Measurements from ENCODE around the gene KCNG4. TPM values are rescaled to one million over a fixed set of nuclear protein-coding genes. Genes with fewer than 3 reads are reported as not detected.

The KCNG4 gene
- total and polyA plus RNA-seq, 2 of the 8 experiments (the other 6 are each of a cell fraction or from before 2014, with no cell fraction given): not detected

GRCh38 chr16:84283314-84284153 is 43.7 kb upstream of the KCNG4 start:
- FAIRE-seq: no peak
- H3K9me3 ChIP-seq (ENCODE audit: insufficient read depth in 2 of 2, low read depth in 1 of 2, low read length in 1 of 2): no peaks in the 10 kb centered on the region
- peak overlapping the region; percentile 98; the same call in 1 of the 2 replicates for H2BK20ac ChIP-seq (ENCODE audit: low read length)
- peak overlapping the region; percentile 92 for H4K91ac ChIP-seq (replicated peaks; ENCODE audit: insufficient read length, low read length)
- no peak overlapping the region for H3K14ac ChIP-seq (ENCODE audit: insufficient read length)
- H3K79me1 ChIP-seq (ENCODE audit: low read depth, low read length): no peaks in the 10 kb centered on the region
- ChIA-PET CTCF (ENCODE audit: partially characterized antibody) (interaction anchor here (0.6 to 12.7 kb wide), 5 partner anchors 16 to 199 kb away, joined by 3 to 212 read pairs (median 4); no protein-coding TSS in a partner anchor), POLR2A (ENCODE audit: partially characterized antibody) (interaction anchor here (0.6 to 1.7 kb wide), 4 partner anchors 9 to 22 kb away, joined by 3 to 13 read pairs (median 3); no protein-coding TSS in a partner anchor)
- peaks cover 1 to 24% (median 12%) of the 10 kb centered on the region in 4 experiments for H3K4me1 ChIP-seq (replicated peaks in 1 of 4; ENCODE audit: control insufficient read depth in 3 of 4, insufficient read depth in 4 of 4, low read length in 3 of 4)
- no peak overlapping the region for H3K27ac ChIP-seq (ENCODE audit: low read depth, low read length)
- H2AFZ ChIP-seq (ENCODE audit: low read length): peak overlapping the region; percentile 3
- H3K4ac ChIP-seq (replicated peaks; ENCODE audit: insufficient read length, low read depth, low read length): peak overlapping the region; percentile 82
- peak overlapping the region; percentile 85 for H2BK5ac ChIP-seq (ENCODE audit: low read depth, low read length)
- H3K23me2 ChIP-seq (ENCODE audit: low read depth, low read length): no peaks in the 10 kb centered on the region
- no peak overlapping the region for H3K56ac ChIP-seq (replicated peaks; ENCODE audit: insufficient read length, low read depth, low read length)
- H3K23ac ChIP-seq (ENCODE audit: insufficient read length): no peak overlapping the region
- H2AK5ac ChIP-seq (ENCODE audit: low read depth, low read length): no peak overlapping the region
- peak overlapping the region; percentile 57 for H2BK120ac ChIP-seq (replicated peaks; ENCODE audit: low read depth, low read length)
- peak overlapping the region; percentile 96 for H2BK12ac ChIP-seq (ENCODE audit: low read depth, low read length)
- H3K36me3 ChIP-seq (ENCODE audit: control insufficient read depth in 2 of 4, insufficient read depth in 4 of 4, low read length in 3 of 4): no peaks in the 10 kb centered on the region
- 0 out of 7 replicates have a peak overlapping the region, but pooled peaks of 1 of the 4 experiments have one; percentile 9 for H3K9ac ChIP-seq (replicated peaks in 1 of 4; ENCODE audit: extremely low read depth in 1 of 4, low read depth in 3 of 4, low read length in 3 of 4)
- H3K4me2 ChIP-seq (ENCODE audit: insufficient read depth in 1 of 2, low read depth in 2 of 2, low read length in 2 of 2): peak overlapping the region; percentile 25 to 56
- H3K18ac ChIP-seq (ENCODE audit: extremely low read depth, low read length): peak overlapping the region; percentile 98
- H4K8ac ChIP-seq (ENCODE audit: extremely low read depth, insufficient read depth, low read length): no peak overlapping the region; the same call in none of the 2 replicates
- no peaks in the 10 kb centered on the region; a peak in 3 of 7 replicates for H3K27me3 ChIP-seq (replicated peaks in 1 of 4; ENCODE audit: control insufficient read depth in 3 of 4, extremely low read depth in 1 of 4, insufficient read depth in 3 of 4, low read length in 3 of 4)
- peak overlapping the region; percentile 8 for H4K5ac ChIP-seq (ENCODE audit: insufficient read length, low read depth, low read length)
- WGBS, 2 experiments (ENCODE audit: extremely low coverage in 1 of 2, insufficient coverage in 1 of 2, insufficient read length in 1 of 2, insufficient replicate concordance in 2 of 2, low coverage in 1 of 2, low lambda C conversion rate in 2 of 2, missing lambda C conversion rate in 1 of 2): 64% methylated on average over 17 of the region's 24 CpGs; no CpG with 5 or more reads in 1 of the 2 experiments
- no peaks in the 10 kb centered on the region for H3K79me2 ChIP-seq (ENCODE audit: control insufficient read depth in 1 of 2, insufficient read depth in 2 of 2, low read length in 2 of 2)
- no peaks in the 10 kb centered on the region for H4K20me1 ChIP-seq (replicated peaks in 1 of 2; ENCODE audit: control insufficient read depth in 1 of 2, insufficient read depth in 2 of 2, low read length in 2 of 2)
- H2BK15ac ChIP-seq (ENCODE audit: low read length): 0 out of 2 replicates have a peak overlapping the region, but pooled peaks have one; percentile 18
- no peak for DNase-seq (ENCODE audit: low read depth in 1 of 2, low spot score in 2 of 2)
- H3K4me3 ChIP-seq (ENCODE audit: extremely low read depth in 1 of 4, insufficient read depth in 2 of 4, low read depth in 3 of 4, low read length in 4 of 4): peak overlapping the region in 2 of 4 experiments; percentile 6 to 15; a peak in 2 of 8 replicates
- no peak for TF ChIP-seq SUZ12 (IDR thresholded peaks at IDR 0.05; ENCODE audit: low read length)
- no peak for TF ChIP-seq CEBPB (IDR thresholded peaks at IDR 0.05; ENCODE audit: low read depth, low read length)
- TF ChIP-seq KDM1A (IDR thresholded peaks at IDR 0.05; ENCODE audit: borderline replicate concordance, low read length): 0 out of 2 replicates have a peak, but pooled peaks have one; percentile 19
- TF ChIP-seq RAD21 (IDR thresholded peaks at IDR 0.05 in 1 of 2, conservative IDR thresholded peaks at IDR 0.05 in 1 of 2; ENCODE audit: low read depth in 2 of 2, low read length in 2 of 2): no peak
- TF ChIP-seq RNF2 (IDR thresholded peaks at IDR 0.05; ENCODE audit: borderline replicate concordance, low read depth, low read length, missing control alignments, poor library complexity, severe bottlenecking): no peak
- no peak for TF ChIP-seq FOSL1 (IDR thresholded peaks at IDR 0.05; ENCODE audit: insufficient read depth, low read depth, low read length)
- no peak for TF ChIP-seq YY1 (IDR thresholded peaks at IDR 0.05; ENCODE audit: low read depth, low read length)
- no peak for TF ChIP-seq TCF12 (IDR thresholded peaks at IDR 0.05; ENCODE audit: low read depth, low read length)
- no peak for TF ChIP-seq TAF7 (optimal IDR thresholded peaks at IDR 0.05; ENCODE audit: borderline replicate concordance, low read depth, low read length)
- TF ChIP-seq MAX (IDR thresholded peaks at IDR 0.05): peak; percentile 30; the same call in 1 of the 2 replicates

All from H1 (cell line).